SK-N-SH (cell line): ENCODE measurements around the gene ASS1. TPM values are rescaled to one million over a fixed set of nuclear protein-coding genes. Genes with fewer than 3 reads are reported as not detected.

Experiments used
- CTCF ChIA-PET: fragments of 300-600, 350-600 bp; formaldehyde crosslinking; extraction: SDS; loops from one replicate; lab custom pipeline; 2021; lab: Yijun Ruan, JAX
- POLR2A ChIA-PET: fragments of 350-600 bp; sonication (Branson Sonifier 250); formaldehyde crosslinking; extraction: SDS; loops from one replicate; lab custom pipeline; 2020; ENCODE audit warnings: antibody characterized with exemption, inconsistent platforms; lab: Yijun Ruan, JAX
- DNase-seq: peaks from one replicate; pipeline ENCODE4 v3.0.0; 2012
- H2AFZ ChIP-seq: fragments of 200-600 bp; sonication (generic); 2 replicates; pipeline ENCODE4 v1.8.1; 2016; ENCODE audit warnings: antibody characterized with exemption, mild to moderate bottlenecking, low read depth
- H3F3A ChIP-seq: fragments of 200-600 bp; sonication (generic); replicated peaks from 2 replicates; pipeline ENCODE3; 2016; ENCODE audit warnings: antibody characterized with exemption, mild to moderate bottlenecking; ENCODE audit not compliant: insufficient read depth
- H3K27ac ChIP-seq, 2 experiments: fragments of 200-500 bp in 1 of 2; fragments of 200-600 bp in 1 of 2; sonication (Bioruptor generic) in 1 of 2; sonication (generic), shearing (Covaris generic) in 1 of 2; 2 replicates each; pipeline versions ENCODE4 v1.5.1 to v1.6.1; 2014 to 2016; ENCODE audit warnings: low read depth in 2 of 2, inconsistent platforms in 1 of 2, low read length in 1 of 2, mild to moderate bottlenecking in 1 of 2, mixed read lengths in 1 of 2
- H3K27me3 ChIP-seq: fragments of 200-600 bp; sonication (generic), shearing (Covaris generic); 2 replicates; pipeline ENCODE4 v1.6.1; 2016; ENCODE audit warnings: mixed run types; ENCODE audit not compliant: insufficient read depth
- H3K36me3 ChIP-seq, 2 experiments: fragments of 200-500 bp in 1 of 2; fragments of 200-600 bp in 1 of 2; sonication (Bioruptor generic) in 1 of 2; sonication (generic) in 1 of 2; replicated peaks in 1 of 2; 2 replicates each; pipeline versions ENCODE3 to v1.5.1; 2014 to 2016; ENCODE audit warnings: low read length in 1 of 2, mild to moderate bottlenecking in 1 of 2; ENCODE audit not compliant: insufficient read depth in 2 of 2, control insufficient read depth in 1 of 2
- H3K4me1 ChIP-seq, 2 experiments: fragments of 200-500 bp in 1 of 2; fragments of 200-600 bp in 1 of 2; sonication (Bioruptor generic) in 1 of 2; sonication (generic), shearing (Covaris generic) in 1 of 2; 2 replicates each; pipeline versions ENCODE4 v1.5.1 to v1.6.1; 2014 to 2016; ENCODE audit warnings: low read depth in 1 of 2, low read length in 1 of 2, mixed run types in 1 of 2; ENCODE audit not compliant: insufficient read depth in 2 of 2, control insufficient read depth in 1 of 2
- H3K4me2 ChIP-seq: fragments of 200-600 bp; sonication (generic), shearing (Covaris generic); 2 replicates; pipeline ENCODE4 v1.6.1; 2017; ENCODE audit warnings: mixed run types
- H3K4me3 ChIP-seq, 2 experiments: fragments of 200-500 bp in 1 of 2; fragments of 200-600 bp in 1 of 2; sonication (Bioruptor generic) in 1 of 2; sonication (generic), shearing (Covaris generic) in 1 of 2; 2 replicates each; pipeline versions ENCODE4 v1.5.1 to v1.8.1; 2014 to 2016; ENCODE audit warnings: low read depth in 2 of 2, inconsistent platforms in 1 of 2, low read length in 1 of 2, mild to moderate bottlenecking in 1 of 2, mixed read lengths in 1 of 2, moderate library complexity in 1 of 2
- H3K79me2 ChIP-seq: fragments of 200-600 bp; sonication (generic); 2 replicates; pipeline ENCODE4 v1.8.1; 2017; ENCODE audit warnings: mild to moderate bottlenecking; ENCODE audit not compliant: insufficient read depth
- H3K9ac ChIP-seq: fragments of 200-600 bp; sonication (generic); 2 replicates; pipeline ENCODE4 v1.6.1; 2017; ENCODE audit warnings: mixed run types
- H3K9me2 ChIP-seq: fragments of 200-600 bp; sonication (generic); 2 replicates; pipeline ENCODE4 v1.6.1; 2017; ENCODE audit warnings: mixed run types
- H3K9me3 ChIP-seq: fragments of 200-600 bp; sonication (generic); 2 replicates; pipeline ENCODE4 v1.6.1; 2017; ENCODE audit warnings: mixed run types, mild to moderate bottlenecking, moderate library complexity
- H4K20me1 ChIP-seq: fragments of 200-600 bp; sonication (generic); 2 replicates; pipeline ENCODE4 v1.6.1; 2017; ENCODE audit warnings: mild to moderate bottlenecking, mixed run types; ENCODE audit not compliant: insufficient read depth
- EZH2phosphoT487 ChIP-seq: fragments of 200-600 bp; sonication (generic); IDR thresholded peaks from 2 replicates; pipeline ENCODE4 v1.6.1; 2017; ENCODE audit warnings: low read depth, mixed run types, mild to moderate bottlenecking, antibody characterized with exemption, moderate library complexity, borderline replicate concordance
- FOXJ3 ChIP-seq: sonication (generic); formaldehyde crosslinking; IDR thresholded peaks from 2 replicates; pipeline ENCODE4 v1.5.1; 2020; ENCODE audit warnings: mild to moderate bottlenecking, missing genetic modification reagents
- MEF2A ChIP-seq: IDR thresholded peaks from 2 replicates; pipeline ENCODE4 v1.4.0; 2012; ENCODE audit warnings: low read depth, borderline replicate concordance
- NRF1 ChIP-seq: IDR thresholded peaks from 2 replicates; pipeline ENCODE4 v1.6.1; 2012; ENCODE audit warnings: low read depth, mild to moderate bottlenecking, low read length
- RAD21 ChIP-seq: IDR thresholded peaks from 2 replicates; pipeline ENCODE4 v1.6.1; 2012; ENCODE audit warnings: mild to moderate bottlenecking, low read length
- REST ChIP-seq: IDR thresholded peaks from 2 replicates; pipeline ENCODE4 v1.6.1; 2012; ENCODE audit warnings: mild to moderate bottlenecking, low read depth, low read length, moderate library complexity
- RFX5 ChIP-seq: IDR thresholded peaks from 2 replicates; pipeline ENCODE4 v1.6.1; 2012; ENCODE audit warnings: mild to moderate bottlenecking, improper control_type of control experiment, low read length
- RXRA ChIP-seq: IDR thresholded peaks from 2 replicates; pipeline ENCODE4 v1.4.0; 2012; ENCODE audit warnings: low read depth, mild to moderate bottlenecking, borderline replicate concordance
- TAF1 ChIP-seq: IDR thresholded peaks from 2 replicates; pipeline ENCODE4 v1.6.1; 2012; ENCODE audit warnings: low read depth, mild to moderate bottlenecking, low read length, moderate library complexity, borderline replicate concordance
- WGBS: methylation state at CpG from one replicate; pipeline ENCODE4 v1.1.6; 2017; ENCODE audit warnings: low lambda C conversion rate; 5-methylcytosine and 5-hydroxymethylcytosine counted together
- polyA plus RNA-seq, 3 experiments: library from polyadenylated mRNA; depleted of rRNA; stranded (reverse); fragments of >200 nt; gene quantifications; 2 replicates each; pipeline ENCODE4 v1.2.3, GENCODE V29; 2012
- TF ChIP-seq, protein P1 (sequence below): fragments of 200-600 bp; sonication (generic); IDR thresholded peaks from 2 replicates; pipeline ENCODE4 v1.6.1; 2017; ENCODE audit warnings: antibody characterized with exemption, mild to moderate bottlenecking, moderate library complexity

Gene ASS1
- polyA plus RNA-seq, 1 of the 3 experiments (the other 2 are of a cell fraction) = 0.59 TPM

DNA sequence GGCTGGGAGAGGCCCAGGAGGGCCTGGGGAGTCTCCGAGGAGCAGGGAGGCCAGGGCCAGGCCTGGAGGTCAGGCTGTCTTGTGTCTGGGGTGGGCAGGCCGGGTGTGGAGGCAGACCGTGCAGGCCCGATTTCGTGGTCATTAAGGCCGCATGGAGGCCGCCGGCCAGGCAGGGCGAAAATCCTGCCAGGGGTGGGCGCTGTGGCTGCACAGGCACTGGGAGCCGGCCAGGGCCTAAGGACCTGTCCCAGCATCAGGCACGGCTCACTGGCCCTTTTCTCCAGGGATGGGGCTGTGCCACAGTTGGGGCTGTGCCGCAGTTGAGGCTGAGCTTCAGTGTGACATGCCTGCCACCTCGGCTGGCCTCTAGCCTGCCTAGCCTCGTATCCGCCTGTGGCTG, 35.9 kb downstream of the ASS1 start:
- Histone ChIP-seq H3K36me3 (no peaks in the 10 kb centered on the region), H3K4me1 (peaks cover 0 to 11% of the 10 kb centered on the region in 2 experiments; a peak in 1 of 4 replicates), H3K27me3 (no peaks in the 10 kb centered on the region), H3K27ac (no peak overlapping the region), H3K4me2 (no peak overlapping the region), H2AFZ (no peak overlapping the region), H3K9ac (no peak overlapping the region), H3F3A (no peaks in the 10 kb centered on the region), H3K9me2 (no peaks in the 10 kb centered on the region), H3K79me2 (no peaks in the 10 kb centered on the region), H4K20me1 (no peaks in the 10 kb centered on the region), H3K9me3 (no peaks in the 10 kb centered on the region), H3K4me3 (no peak overlapping the region)
- no peak for DNase-seq
- ChIA-PET CTCF (interaction anchor here (28.4 kb wide), 1 partner anchor 203 kb away, joined by 520 read pairs; no protein-coding TSS in a partner anchor), POLR2A (no interaction called here)
- TF ChIP-seq RAD21 (0 out of 2 replicates have a peak, but pooled peaks have one; percentile 17), TAF1 (no peak)
- TF ChIP-seq, protein P1, sequence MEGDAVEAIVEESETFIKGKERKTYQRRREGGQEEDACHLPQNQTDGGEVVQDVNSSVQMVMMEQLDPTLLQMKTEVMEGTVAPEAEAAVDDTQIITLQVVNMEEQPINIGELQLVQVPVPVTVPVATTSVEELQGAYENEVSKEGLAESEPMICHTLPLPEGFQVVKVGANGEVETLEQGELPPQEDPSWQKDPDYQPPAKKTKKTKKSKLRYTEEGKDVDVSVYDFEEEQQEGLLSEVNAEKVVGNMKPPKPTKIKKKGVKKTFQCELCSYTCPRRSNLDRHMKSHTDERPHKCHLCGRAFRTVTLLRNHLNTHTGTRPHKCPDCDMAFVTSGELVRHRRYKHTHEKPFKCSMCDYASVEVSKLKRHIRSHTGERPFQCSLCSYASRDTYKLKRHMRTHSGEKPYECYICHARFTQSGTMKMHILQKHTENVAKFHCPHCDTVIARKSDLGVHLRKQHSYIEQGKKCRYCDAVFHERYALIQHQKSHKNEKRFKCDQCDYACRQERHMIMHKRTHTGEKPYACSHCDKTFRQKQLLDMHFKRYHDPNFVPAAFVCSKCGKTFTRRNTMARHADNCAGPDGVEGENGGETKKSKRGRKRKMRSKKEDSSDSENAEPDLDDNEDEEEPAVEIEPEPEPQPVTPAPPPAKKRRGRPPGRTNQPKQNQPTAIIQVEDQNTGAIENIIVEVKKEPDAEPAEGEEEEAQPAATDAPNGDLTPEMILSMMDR = peak; percentile 31
- WGBS = 72% methylated on average over 5 of the region's 16 CpGs

- Histone ChIP-seq H2AFZ (no peak overlapping the region), H3K9me2 (no peaks in the 10 kb centered on the region), H3K79me2 (no peaks in the 10 kb centered on the region), H3K9ac (no peak overlapping the region), H3K36me3 (no peaks in the 10 kb centered on the region), H3K4me2 (no peak overlapping the region), H3K27me3 (no peaks in the 10 kb centered on the region), H4K20me1 (no peaks in the 10 kb centered on the region)
- DNase-seq = no peak
- 75% methylated on average over 5 of the region's 5 CpGs for WGBS
- POLR2A ChIA-PET = no interaction called here
- no peak for TF ChIP-seq FOXJ3 (CRISPR knock-in tag)
- no peak for TF ChIP-seq EZH2phosphoT487
- no peak for TF ChIP-seq REST
- no peak for TF ChIP-seq MEF2A
- TF ChIP-seq NRF1 = no peak
- no peak for TF ChIP-seq RXRA
- TF ChIP-seq RFX5 = no peak
- TF ChIP-seq RAD21 = no peak
- TF ChIP-seq, all 33 proteins: peak for 0
- no peaks in the 10 kb centered on the region for H3F3A ChIP-seq
- CTCF ChIA-PET = interaction anchor here (1.1 to 28.4 kb wide), 4 partner anchors 14 to 201 kb away, joined by 3 to 520 read pairs (median 8); no protein-coding TSS in a partner anchor
- H3K4me1 ChIP-seq = peaks cover 0 to 11% of the 10 kb centered on the region in 2 experiments; a peak in 1 of 4 replicates
- no peak overlapping the region for H3K27ac ChIP-seq
- H3K4me3 ChIP-seq = no peak overlapping the region
- H3K9me3 ChIP-seq = no peaks in the 10 kb centered on the region
These were observed 37.7 kb downstream of the ASS1 start for GRCh38 chr9:130482463-130482862.
